GM10847 (cell line): ENCODE measurements around the gene TRPC6.

Experiments
- POLR2A ChIP-seq: IDR thresholded peaks from 2 replicates; pipeline ENCODE4 v1.6.1; 2011; ENCODE audit not compliant: insufficient read length; ENCODE audit errors: extremely low read depth

Gene TRPC6

DNA sequence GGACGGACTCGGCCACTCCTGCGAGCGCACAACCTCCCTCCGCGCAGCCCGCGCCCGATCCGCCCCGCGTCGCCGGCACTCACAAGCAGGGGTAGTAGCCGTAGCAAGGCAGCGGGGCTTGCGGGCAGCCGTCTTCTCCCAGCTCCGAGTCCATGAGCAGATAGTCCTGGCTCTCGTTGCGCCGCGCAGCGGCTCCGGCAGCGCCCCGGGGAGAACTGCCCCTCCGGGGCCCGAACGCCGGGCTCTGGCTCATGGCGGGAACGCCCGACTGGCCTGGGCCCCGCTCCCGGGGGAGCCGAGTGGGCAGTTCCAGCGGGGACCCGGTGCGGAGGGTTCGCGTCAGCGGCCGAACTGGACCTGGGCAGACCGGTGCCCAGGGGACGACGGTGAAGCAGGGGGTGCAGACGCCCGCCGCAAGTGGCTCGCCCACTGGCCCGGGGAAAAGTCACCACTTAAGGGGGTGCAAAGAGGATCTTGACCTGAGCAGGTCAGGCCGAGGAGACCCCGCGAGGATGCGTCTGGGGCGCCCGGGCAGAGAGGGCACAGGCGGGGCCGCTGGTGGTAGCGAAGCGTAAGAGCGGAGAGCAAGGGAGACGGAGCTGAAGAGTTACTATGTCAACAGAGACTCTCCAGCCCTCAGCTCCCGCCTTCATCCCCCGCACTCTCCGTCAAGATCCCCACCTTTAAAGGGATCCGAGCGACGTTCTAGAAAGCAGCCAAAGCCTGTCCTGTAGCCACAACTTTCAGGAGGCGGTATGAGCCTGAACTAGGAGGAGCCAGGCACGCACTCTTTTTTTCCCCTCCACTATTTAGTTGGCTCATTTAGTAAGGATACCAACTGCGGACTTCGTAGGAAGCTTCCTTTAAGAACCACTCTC lies at the start of gene TRPC6:
Gene TRPC6, minus strand, starts transcription at position 757 of the 878 bp plus-strand sequence. Its CDS starts 504 bp downstream, at position 253.
- TF ChIP-seq POLR2A, result no peak

DNA sequence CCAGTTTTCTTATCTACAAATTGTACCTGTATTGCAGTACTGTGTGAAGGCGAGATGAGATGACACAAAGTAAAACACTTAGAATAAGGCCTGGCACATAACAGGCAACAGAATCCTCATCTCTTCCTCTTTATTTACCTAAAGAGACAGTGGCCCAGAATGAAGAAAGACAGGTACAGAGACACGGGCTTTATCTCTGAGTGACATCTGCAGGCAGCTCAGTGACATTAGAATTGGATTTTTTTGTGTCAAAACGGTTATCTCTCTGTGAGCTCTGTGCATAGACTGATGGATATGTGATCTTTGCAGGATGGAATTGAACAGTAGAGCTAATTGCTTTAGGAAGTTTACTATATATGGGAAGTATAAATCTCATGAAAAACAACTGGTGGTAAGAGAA lies 36.2 kb upstream of the TRPC6 start:
- TF ChIP-seq POLR2A, result no peak

DNA sequence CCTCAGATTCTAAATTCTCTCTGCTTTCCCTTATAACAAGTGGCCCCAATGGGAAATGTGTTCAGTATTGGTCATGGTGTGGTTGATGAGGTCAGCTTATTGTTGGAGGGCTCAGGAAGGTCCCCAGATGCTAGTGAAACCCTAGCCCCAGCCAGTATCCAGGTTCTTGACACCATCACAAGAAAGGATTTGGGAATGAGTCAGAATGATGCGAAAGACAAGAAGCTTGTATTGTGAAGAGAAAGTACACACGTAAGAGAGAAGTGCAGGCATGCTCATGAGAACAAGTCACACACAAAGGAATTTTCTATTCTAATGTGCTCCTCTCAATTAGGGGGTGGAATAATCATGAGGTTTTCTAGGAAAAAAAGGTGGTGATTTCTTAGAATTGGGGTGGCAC lies 34.9 kb upstream of the TRPC6 start:
- no peak for TF ChIP-seq POLR2A

DNA sequence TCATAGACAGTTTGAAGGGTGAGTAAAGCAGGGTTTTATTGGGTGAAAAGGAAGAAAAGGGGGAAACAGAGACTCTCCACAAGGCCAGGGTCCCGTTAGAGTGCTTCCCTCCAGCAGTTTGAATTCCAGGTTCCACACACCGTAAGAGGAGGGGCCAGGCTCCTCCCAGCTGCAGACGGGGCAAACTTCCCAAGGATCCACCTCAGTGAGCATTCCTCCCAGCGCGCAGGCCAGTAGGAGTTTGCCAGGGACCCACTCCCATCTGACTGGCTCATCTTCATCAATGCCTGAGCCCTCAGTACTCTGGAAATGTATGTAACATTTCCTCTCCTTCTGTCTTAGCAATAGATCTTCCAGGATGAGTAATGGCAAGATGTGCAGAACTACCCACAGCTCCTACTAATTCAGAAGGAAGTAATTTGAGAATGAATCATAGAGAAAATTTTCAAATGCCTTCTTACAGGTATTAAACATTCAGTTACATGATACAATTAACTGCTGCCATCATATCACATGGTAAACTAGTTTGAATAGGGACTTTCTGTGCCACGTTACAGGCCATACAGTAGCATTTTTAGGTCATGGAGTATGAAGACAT lies 34.0 kb upstream of the TRPC6 start:
- TF ChIP-seq POLR2A, result no peak

DNA sequence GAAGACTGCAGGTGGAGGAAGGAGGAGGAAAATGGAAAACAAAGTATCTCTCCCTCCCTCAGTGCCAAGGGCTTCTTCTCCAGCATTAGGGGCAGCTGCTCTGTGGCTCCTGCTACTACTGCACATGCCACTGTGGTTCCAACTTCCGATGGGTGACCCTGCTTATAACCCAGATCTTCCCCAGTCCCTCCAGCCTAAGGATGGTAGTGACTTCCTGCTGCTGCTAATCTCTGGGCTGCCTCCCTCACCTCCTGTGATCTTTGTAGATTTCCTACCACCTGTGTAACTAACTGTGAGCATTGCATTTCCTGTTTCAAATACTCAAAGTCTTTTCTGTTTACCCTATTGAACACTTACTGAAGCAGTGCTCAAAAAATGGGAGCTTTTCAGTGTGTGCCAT lies 28.7 kb upstream of the TRPC6 start:
- no peak for TF ChIP-seq POLR2A

DNA sequence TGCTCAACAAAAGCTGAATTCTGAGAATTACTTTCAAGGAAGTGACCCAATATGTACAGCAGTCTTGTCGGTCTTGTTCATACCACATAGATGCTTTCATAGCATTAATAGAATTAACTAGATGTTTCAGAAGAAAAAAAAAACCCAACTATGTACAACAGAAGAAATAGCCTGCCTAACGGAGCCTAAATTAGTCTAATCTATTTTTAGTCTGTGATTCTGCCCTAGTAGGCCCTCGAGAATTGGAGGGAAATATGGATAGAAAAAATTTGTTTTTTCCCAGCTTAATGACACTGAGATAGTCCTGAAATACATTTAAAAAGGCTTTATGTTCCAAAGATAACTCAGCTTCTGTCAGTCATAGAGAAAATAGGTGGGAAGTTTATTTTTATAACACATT lies 17.1 kb upstream of the TRPC6 start:
- TF ChIP-seq POLR2A, result no peak

DNA sequence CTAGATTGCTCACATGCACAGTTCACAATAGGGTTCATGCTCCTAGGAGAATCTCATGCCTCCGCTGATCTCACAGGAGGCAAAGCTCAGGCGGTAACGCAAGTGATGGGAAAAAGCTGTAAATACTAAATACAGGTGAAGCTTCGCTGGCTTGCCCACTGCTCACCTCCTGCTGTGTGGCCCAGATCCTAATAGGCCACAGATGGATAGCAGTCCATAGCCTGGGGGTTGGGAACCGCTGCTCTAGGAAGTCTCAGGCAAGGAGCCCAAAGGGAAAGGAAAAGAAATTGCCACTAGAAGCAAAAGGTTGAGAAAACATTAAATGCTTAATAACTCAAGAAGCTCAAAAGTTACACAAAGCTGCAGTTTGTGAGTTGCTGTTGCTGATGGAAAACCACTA lies 3.2 kb upstream of the TRPC6 start:
- no peak for TF ChIP-seq POLR2A

DNA sequence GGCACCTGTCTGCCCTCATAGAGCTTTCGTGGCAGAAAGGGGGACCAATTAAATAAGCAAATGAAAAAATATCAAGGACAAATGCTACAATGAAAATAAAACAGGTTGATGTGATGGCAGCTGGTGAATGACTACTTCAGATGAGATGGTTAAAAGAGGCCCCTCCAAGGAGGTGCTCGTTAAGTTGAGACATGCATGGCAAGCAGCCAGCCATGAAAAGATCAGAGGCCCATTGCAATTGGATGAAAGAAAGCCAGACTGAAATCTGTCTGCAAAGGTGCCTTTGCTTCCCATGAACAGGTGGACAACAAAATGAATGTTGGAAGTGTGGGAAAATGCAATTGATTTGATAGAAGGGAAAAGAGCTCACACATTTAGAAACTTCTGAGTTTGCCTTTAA lies 848 bp upstream of the TRPC6 start:
- no peak for TF ChIP-seq POLR2A

DNA sequence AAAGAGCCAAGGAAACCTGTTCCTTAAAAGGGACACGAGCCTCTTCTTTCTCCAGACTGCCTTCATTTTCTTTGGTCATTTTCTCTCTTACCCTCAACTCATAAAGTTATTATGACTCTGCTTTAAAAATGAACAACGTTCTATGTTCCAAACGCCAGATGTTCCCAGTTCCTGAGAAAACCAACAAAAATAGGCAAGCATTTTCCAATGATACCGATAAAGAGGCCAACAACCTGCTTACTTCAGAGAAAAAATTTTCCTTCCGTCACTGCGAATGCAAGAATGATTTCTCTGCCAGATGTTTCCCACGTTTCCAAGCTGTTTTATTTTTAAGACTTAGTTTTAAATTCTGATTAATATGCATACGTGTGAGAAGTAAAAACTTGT lies 315 bp upstream of the TRPC6 start:
- TF ChIP-seq POLR2A, result no peak

DNA sequence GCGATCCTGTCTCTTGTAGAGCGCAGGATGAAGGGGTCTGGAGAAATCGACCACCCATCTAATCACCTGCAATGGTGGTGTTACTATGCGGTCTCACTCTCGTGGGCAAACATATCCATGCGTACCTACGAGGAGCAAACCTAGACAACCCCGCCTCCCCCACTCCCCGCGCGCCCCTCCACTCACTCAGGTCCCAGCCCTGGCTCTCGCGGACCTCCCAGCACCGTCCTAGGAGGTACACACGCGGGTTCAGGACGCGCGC lies 887 bp downstream of the TRPC6 start:
- TF ChIP-seq POLR2A, result no peak

DNA sequence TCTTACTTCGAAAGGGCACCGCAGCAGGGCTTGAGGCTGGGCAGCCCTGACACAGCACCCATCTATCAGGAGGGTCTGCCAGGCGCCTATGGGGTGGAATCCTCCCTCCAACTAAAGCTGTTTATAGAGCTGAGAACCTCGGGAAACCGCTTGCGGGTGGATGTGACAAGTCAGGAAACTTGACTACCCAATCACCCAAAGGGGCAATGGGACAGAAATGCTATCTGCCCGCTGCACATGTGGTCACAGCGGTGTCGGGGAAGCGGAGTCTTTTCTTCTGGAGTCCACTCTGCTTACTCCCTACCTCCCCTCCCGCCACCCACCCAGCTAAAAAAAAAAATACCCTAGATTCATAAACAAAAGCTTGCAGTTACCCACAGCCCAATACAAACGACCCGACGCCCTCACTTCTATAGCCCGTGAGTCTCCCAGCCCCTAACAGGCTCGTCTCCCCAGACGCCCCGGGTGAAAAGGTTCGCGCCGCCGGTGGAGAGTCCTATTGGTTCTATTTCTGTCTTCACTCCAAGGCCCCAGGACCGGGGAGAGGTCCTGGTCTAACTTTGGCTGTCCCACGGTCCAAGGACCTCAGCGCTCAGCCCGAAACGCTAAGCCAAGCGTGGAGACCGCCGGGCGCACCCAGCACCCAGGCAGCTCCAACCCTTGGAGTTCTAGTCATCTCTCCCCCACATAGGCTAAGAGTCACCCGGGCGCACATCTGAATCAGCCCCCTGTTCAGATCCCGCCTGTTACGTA lies 1.4 kb downstream of the TRPC6 start:
- no peak for TF ChIP-seq POLR2A

DNA sequence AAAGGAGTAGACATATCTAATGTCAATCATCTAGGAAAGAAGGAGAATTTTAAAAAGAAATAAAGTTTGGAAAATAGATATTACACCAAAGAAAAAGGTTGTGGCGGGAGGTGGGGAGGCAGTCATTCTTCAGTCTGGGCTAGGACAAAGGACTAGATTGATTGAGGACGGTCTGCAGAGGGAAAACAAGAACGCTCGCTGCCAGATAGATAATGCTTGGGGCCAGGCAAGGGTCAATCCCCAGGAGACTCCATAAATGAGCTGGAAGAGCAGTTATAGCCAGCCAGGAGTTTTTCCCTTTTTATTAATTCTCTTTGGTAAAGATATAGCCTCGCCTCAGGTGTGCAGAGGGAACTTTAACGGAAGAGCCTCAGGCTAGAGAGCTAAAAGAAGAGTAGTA lies 6.3 kb downstream of the TRPC6 start:
- TF ChIP-seq POLR2A, result no peak

DNA sequence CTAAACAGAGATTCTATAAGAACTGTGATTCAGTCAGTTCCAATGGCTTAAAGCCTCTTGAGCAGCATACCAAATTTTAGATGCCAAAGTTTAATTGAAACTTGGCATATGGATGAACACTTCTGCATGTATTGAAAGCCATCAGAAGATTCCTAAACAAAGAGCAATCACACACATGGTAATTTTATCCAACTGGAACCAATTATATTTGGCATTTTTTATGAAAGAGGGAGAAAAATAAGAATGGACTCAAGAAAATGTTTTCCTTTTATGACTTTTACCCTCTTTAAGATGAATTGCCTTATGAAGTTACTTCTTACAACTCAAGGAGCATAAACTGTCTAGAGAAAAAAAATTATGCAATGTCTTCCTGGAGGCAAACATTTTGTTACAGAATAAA lies 7.4 kb downstream of the TRPC6 start:
- no peak for TF ChIP-seq POLR2A

DNA sequence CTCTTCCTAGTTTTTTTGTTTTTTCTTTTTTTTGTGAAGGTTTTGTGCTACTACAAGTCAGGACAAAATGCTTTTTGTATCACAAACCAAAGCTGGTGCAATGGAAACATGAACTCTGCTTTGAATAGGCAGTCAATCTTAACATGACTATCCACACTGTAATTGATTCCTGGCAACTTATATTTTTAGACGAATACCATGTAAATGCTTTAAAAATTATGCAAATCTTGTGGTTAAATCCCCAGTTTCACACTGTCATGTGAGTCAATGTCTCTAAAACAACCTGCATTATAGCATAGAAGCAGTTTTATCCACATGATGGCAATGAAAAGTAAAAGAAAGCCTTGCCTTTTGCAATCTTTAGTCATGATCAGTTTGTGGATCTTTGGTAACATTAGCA lies 8.9 kb downstream of the TRPC6 start:
- TF ChIP-seq POLR2A, result no peak

DNA sequence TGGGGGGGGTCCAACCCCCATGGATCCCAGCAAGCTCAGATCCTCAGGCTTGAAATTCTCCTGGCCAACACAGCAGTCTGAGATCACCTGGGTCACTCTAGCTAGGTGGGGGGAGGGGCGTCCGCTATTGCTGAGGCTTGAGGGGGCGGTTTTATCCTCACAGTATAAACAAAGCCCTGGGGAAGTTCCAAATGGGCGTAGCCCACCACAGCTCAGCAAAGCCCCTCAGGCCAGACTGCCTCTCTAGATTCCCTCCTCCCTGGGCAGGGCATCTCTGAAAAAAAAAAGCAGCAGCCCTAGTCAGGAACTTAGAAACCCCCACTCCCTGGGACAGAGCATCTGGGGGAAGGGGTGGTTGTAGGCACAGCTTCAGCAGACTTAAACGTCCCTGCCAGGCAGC lies 16.7 kb downstream of the TRPC6 start:
- no peak for TF ChIP-seq POLR2A

DNA sequence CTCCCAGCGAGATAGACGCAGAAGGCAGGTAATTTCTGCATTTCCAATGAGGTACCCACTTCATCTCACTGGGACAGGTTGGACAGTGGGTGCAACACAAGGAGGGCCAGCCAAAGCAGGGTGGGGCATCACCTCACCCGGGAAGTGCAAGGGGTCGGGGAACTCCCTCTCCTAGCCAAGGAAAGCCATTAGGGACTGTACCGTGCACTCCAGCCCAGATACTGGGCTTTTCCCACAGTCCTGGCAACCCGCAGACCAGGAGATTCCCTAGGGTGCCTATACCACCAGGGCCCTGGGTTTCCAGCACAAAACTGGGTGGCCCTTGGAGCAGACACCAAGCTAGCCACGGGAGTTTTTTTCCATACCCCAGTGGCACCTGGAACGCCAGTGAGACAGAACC lies 17.2 kb downstream of the TRPC6 start:
- no peak for TF ChIP-seq POLR2A
